OCI-LY7 (cell line): ENCODE data around the gene DDX10. TPM values are rescaled to one million over a fixed set of nuclear protein-coding genes. Genes with fewer than 3 reads are reported as not detected.

Source experiments
- BruUV-seq: library from RNA; stranded (reverse); fragments of 400-500 nt; replicated peaks from 2 replicates; lab custom pipeline; 2021; lab: Mats Ljungman, UMichigan
- CTCF ChIA-PET: fragments of 300-600 bp; sonication (Branson Sonifier 250); formaldehyde crosslinking; loops from one replicate; lab custom pipeline; 2022; ENCODE audit warnings: antibody characterized with exemption; ENCODE audit not compliant: unreplicated experiment; lab: Charles Lee
- POLR2A ChIA-PET: fragments of 300-600 bp; sonication (Branson Sonifier 250); formaldehyde crosslinking; loops from one replicate; lab custom pipeline; 2022; ENCODE audit warnings: antibody characterized with exemption; lab: Charles Lee
- DNase-seq: peaks from one replicate; pipeline ENCODE4 v3.0.0-alpha.2; 2015; ENCODE audit warnings: low spot score
- H2AFZ ChIP-seq: fragments of 200-600 bp; sonication (generic), shearing (Covaris generic); 2 replicates; pipeline ENCODE4 v1.6.1; 2014; ENCODE audit warnings: mild to moderate bottlenecking, antibody characterized with exemption, low read length, moderate library complexity
- H3K27ac ChIP-seq: fragments of 200-600 bp; sonication (generic); 2 replicates; pipeline ENCODE4 v1.5.1; 2014; ENCODE audit warnings: mixed run types, low read depth, mild to moderate bottlenecking, moderate library complexity, low read length, inconsistent platforms; ENCODE audit not compliant: poor library complexity, severe bottlenecking
- H3K36me3 ChIP-seq: fragments of 200-600 bp; sonication (generic); 2 replicates; pipeline ENCODE4 v1.6.1; 2014; ENCODE audit warnings: mild to moderate bottlenecking, antibody characterized with exemption, low read length, moderate library complexity, mixed read lengths; ENCODE audit not compliant: insufficient read depth
- H3K4me1 ChIP-seq: fragments of 200-600 bp; sonication (generic); 2 replicates; pipeline ENCODE4 v1.5.1; 2014; ENCODE audit warnings: mild to moderate bottlenecking, low read length; ENCODE audit not compliant: insufficient read depth, poor library complexity, severe bottlenecking
- H3K4me2 ChIP-seq: fragments of 200-600 bp; sonication (generic); 2 replicates; pipeline ENCODE4 v1.6.1; 2014; ENCODE audit warnings: mild to moderate bottlenecking, low read length
- H3K4me3 ChIP-seq: fragments of 200-600 bp; sonication (generic); 2 replicates; pipeline ENCODE4 v1.5.1; 2014; ENCODE audit warnings: mild to moderate bottlenecking, low read depth, low read length; ENCODE audit not compliant: poor library complexity, severe bottlenecking
- H3K79me2 ChIP-seq: fragments of 200-600 bp; sonication (generic); 2 replicates; pipeline ENCODE4 v1.6.1; 2016; ENCODE audit warnings: low read depth, mild to moderate bottlenecking, low read length, moderate library complexity, mixed read lengths; ENCODE audit not compliant: insufficient read depth
- H3K9me2 ChIP-seq: fragments of 200-600 bp; sonication (generic); 2 replicates; pipeline ENCODE4 v1.6.1; 2016; ENCODE audit warnings: mild to moderate bottlenecking, low read length, mixed read lengths; ENCODE audit not compliant: insufficient read depth
- H3K9me3 ChIP-seq: fragments of 200-600 bp; sonication (generic); 2 replicates; pipeline ENCODE4 v1.6.1; 2014; ENCODE audit warnings: mild to moderate bottlenecking, mixed run types, low read length, mixed read lengths
- H4K20me1 ChIP-seq: fragments of 200-600 bp; sonication (generic); 2 replicates; pipeline ENCODE4 v1.6.1; 2014; ENCODE audit warnings: mild to moderate bottlenecking, antibody characterized with exemption, low read length, moderate library complexity, mixed read lengths; ENCODE audit not compliant: insufficient read depth
- CTCF ChIP-seq: fragments of 200-600 bp; sonication (generic); conservative IDR thresholded peaks from 2 replicates; pipeline ENCODE4 v1.5.1; 2014; ENCODE audit warnings: mild to moderate bottlenecking, antibody characterized with exemption, low read length, moderate library complexity, mixed read lengths
- EZH2phosphoT487 ChIP-seq: fragments of 200-600 bp; sonication (generic); IDR thresholded peaks from 2 replicates; pipeline ENCODE4 v1.6.1; 2018; ENCODE audit warnings: low read depth, borderline replicate concordance, mild to moderate bottlenecking, mixed run types, antibody characterized with exemption, low read length, moderate library complexity, mixed read lengths
- intact Hi-C: fragments of 100-400 bp; cut with micrococcal nuclease; formaldehyde crosslinking; loops from one replicate; pipeline ENCODE4 v1.10.0; 2022; ENCODE audit not compliant: unreplicated experiment
- total RNA-seq, 2 experiments: library from RNA; depleted of rRNA in 1 of 2; stranded (reverse); fragments of >200 nt in 1 of 2; shearing (Covaris generic) in 1 of 2; gene quantifications; 2 replicates each; pipeline ENCODE4 v1.2.3, GENCODE V29; 2014 to 2022

The DDX10 gene
- total RNA-seq, 2 experiments from 2014 or later = 46.5 to 48.7 TPM

- no TSS peak for BruUV-seq
- DNase-seq = peak; percentile 70
- peak overlapping the region; percentile 48 for H3K4me2 ChIP-seq
- TF ChIP-seq EZH2phosphoT487 = no peak
- peak; percentile 74 for TF ChIP-seq CTCF
- H3K36me3 ChIP-seq = no peaks in the 10 kb centered on the region
- no peak overlapping the region for H3K4me3 ChIP-seq
- POLR2A ChIA-PET = interaction anchor here (0.6 to 0.7 kb wide), 2 partner anchors 100 to 546 kb away, joined by 3 to 4 read pairs; no protein-coding TSS in a partner anchor
- peaks cover 34% of the 10 kb centered on the region for H3K4me1 ChIP-seq
- CTCF ChIA-PET = no interaction called here
- H3K27ac ChIP-seq = no peak overlapping the region
- H3K9me2 ChIP-seq = no peaks in the 10 kb centered on the region
- peaks cover 12% of the 10 kb centered on the region; the same call in 1 of the 2 replicates for H3K9me3 ChIP-seq
- H2AFZ ChIP-seq = peak overlapping the region; percentile 71; the same call in 1 of the 2 replicates
- intact Hi-C loops = loop anchor here (2.0 to 5.0 kb wide), 2 partner anchors 188 to 432 kb away; partner anchors contain the start of genes ATM, C11orf65 and NPAT
- H4K20me1 ChIP-seq = no peaks in the 10 kb centered on the region
- no peaks in the 10 kb centered on the region for H3K79me2 ChIP-seq
These were observed 9.8 kb upstream of the DDX10 start for GRCh38 chr11:108654994-108655631.

- Histone ChIP-seq H3K9me2 (no peaks in the 10 kb centered on the region), H3K9me3 (0 out of 2 replicates have a peak, but pooled peaks cover 6% of the 10 kb centered on the region), H3K4me1 (peaks cover 69% of the 10 kb centered on the region), H3K36me3 (peaks cover 12% of the 10 kb centered on the region; the same call in 1 of the 2 replicates), H3K27ac (peak overlapping the region; percentile 88), H2AFZ (peak overlapping the region; percentile 79), H4K20me1 (peaks cover 18% of the 10 kb centered on the region), H3K4me2 (peak overlapping the region; percentile 64), H3K4me3 (peak overlapping the region; percentile 16), H3K79me2 (peaks cover 28% of the 10 kb centered on the region)
- no peak for TF ChIP-seq CTCF
- ChIA-PET POLR2A (interaction anchor here (1.1 to 1.8 kb wide), 3 partner anchors 8 to 18 kb away, joined by 3 to 4 read pairs (median 3); no protein-coding TSS in a partner anchor), CTCF (interaction anchor here (0.6 kb wide), 1 partner anchor 426 kb away, joined by 3 read pairs; no protein-coding TSS in a partner anchor)
- no TSS peak for BruUV-seq
- DNase-seq = peak; percentile 86
- intact Hi-C loops = loop anchor here (5.0 kb wide), 4 partner anchors 425 to 805 kb away; partner anchors contain the start of genes ACAT1, CUL5 and SLC35F2
These were observed 2.2 kb upstream of the DDX10 start for GRCh38 chr11:108662700-108663099.
